Measurements from ENCODE around the gene SLC4A2. TPM values are rescaled to one million over a fixed set of nuclear protein-coding genes. Genes with fewer than 3 reads are reported as not detected.

Gene SLC4A2
- total RNA-seq, 4 donors from 2014 or later: 48.5 to 109 (median 69.0) TPM

GRCh38 chr7:151056283-151056665 lies 3.1 kb upstream of the SLC4A2 start:
- no peak for DNase-seq
- Histone ChIP-seq H3K9me3 (no peaks in the 10 kb centered on the region), H3K4me1 (peaks cover 30% of the 10 kb centered on the region in 2 donors), H3K36me3 (no peaks in the 10 kb centered on the region), H3K27me3 (no peaks in the 10 kb centered on the region), H3K4me3 (replicated peaks in 1 of 3) (no peak overlapping the region), H3K27ac (no peak overlapping the region)
- 88 to 93% methylated on average over 6 of the region's 6 CpGs for WGBS, 2 donors
- TF ChIP-seq, protein P1, sequence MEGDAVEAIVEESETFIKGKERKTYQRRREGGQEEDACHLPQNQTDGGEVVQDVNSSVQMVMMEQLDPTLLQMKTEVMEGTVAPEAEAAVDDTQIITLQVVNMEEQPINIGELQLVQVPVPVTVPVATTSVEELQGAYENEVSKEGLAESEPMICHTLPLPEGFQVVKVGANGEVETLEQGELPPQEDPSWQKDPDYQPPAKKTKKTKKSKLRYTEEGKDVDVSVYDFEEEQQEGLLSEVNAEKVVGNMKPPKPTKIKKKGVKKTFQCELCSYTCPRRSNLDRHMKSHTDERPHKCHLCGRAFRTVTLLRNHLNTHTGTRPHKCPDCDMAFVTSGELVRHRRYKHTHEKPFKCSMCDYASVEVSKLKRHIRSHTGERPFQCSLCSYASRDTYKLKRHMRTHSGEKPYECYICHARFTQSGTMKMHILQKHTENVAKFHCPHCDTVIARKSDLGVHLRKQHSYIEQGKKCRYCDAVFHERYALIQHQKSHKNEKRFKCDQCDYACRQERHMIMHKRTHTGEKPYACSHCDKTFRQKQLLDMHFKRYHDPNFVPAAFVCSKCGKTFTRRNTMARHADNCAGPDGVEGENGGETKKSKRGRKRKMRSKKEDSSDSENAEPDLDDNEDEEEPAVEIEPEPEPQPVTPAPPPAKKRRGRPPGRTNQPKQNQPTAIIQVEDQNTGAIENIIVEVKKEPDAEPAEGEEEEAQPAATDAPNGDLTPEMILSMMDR (IDR thresholded peaks at IDR 0.05): no peak
- no peak for TF ChIP-seq POLR2A (IDR thresholded peaks at IDR 0.05)
- intact Hi-C loops (cut with DNase I): no loop called here

DNA sequence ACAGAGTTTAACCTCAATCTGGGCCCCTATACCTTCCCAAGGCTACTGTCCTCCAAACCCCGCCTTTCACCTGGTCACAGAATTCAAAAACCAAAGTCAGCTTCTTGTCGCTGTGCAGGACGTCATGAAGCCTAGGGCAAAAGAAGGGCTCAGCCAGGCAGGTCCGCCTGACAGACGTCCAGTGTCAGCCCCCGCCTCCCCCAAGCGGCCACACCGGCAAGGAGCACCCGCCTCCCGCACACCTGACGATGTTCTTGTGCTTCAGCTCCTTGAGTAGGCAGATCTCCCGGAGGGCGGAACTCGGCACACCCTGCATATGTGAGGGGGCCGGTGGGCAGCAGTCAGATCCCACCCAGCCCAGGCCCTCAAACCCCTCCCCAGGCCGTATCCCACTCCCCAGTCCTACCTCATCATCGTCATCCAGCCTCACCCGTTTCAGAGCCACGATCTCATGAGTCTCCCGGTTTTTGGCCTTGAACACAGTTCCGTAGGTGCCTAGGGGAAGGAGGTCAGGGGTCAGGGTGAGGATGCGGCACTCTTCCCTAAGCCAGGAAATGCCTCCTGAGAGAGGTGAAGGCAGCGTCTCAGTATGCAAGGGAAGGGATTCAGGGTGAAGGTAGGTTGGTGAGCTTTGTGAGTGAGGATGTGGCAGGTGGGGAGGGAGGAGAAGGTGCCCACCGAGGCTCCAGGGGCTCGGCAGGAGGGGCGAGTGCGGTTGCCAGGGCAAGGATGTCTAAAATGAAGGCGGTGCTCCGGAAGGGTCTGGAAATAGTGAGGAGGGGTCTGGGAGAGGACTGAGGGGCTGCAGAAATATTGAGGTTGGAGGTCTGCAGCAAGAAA lies 2.5 kb upstream of the SLC4A2 start:
- peak overlapping the region in 2 of 3 donors; percentile 31 to 57 for H3K4me3 ChIP-seq (replicated peaks in 1 of 3)
- WGBS, 2 donors: 22 to 26% methylated on average over 16 to 23 of the region's 29 CpGs
- intact Hi-C loops (cut with DNase I): no loop called here
- no peak overlapping the region for H3K27ac ChIP-seq
- H3K4me1 ChIP-seq: peaks cover 35 to 36% of the 10 kb centered on the region in 2 donors
- no peaks in the 10 kb centered on the region for H3K9me3 ChIP-seq
- no peak for TF ChIP-seq POLR2A (IDR thresholded peaks at IDR 0.05)
- TF ChIP-seq, protein P1 (IDR thresholded peaks at IDR 0.05): no peak
- peak; percentile 19 to 35 for DNase-seq
- no peaks in the 10 kb centered on the region for H3K27me3 ChIP-seq
- no peaks in the 10 kb centered on the region for H3K36me3 ChIP-seq

DNA sequence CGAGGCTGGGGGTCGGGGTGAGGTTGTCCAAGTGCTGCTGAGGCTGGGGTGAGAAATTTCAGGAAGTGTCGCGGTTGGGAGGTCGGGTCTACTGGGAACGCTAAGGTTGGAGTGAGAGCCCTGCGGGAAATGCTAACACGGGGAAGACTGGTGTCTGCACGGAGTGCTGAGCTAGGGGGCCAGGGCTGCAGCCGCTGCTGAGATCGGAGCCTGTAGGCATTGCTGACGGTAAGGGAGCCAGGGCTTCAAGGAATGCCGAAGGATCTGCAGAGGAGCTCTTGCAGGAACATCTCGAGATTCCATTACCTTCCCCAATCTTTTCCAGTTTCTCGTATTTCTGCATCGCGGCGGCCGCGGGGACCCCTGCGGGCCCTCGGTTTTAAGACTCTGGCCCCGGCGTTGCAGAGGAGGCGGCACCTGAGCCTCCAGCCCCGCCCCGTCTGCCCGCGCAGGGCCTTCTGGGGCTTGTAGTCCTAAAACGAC lies 1.8 kb upstream of the SLC4A2 start, which contains the start of gene CDK5:
Gene CDK5 (minus strand): TSS at position 392 of the 483 bp plus-strand sequence. CDS start 49 bp downstream, at position 343.
- Histone ChIP-seq H3K27me3 (no peaks in the 10 kb centered on the region), H3K36me3 (no peaks in the 10 kb centered on the region), H3K4me3 (replicated peaks in 1 of 3) (peak within 1 kb of the TSS; percentile 31 to 91 (median 57)), H3K4me1 (peaks cover 35 to 42% of the 10 kb centered on the region in 2 donors), H3K9me3 (no peaks in the 10 kb centered on the region), H3K27ac (peak within 1 kb of the TSS; percentile 88 to 98 (median 92))
- WGBS, 2 donors: 0 to 1% methylated on average over 24 to 30 of the region's 30 CpGs
- intact Hi-C loops (cut with DNase I): no loop called here
- TF ChIP-seq, protein P1 (IDR thresholded peaks at IDR 0.05): no peak
- TF ChIP-seq POLR2A (IDR thresholded peaks at IDR 0.05): no peak
- no peak for DNase-seq

- WGBS, 2 donors: 1% methylated on average over 39 of the region's 46 CpGs
- Histone ChIP-seq H3K27ac (peak overlapping the region; percentile 88 to 98 (median 92)), H3K9me3 (no peaks in the 10 kb centered on the region), H3K36me3 (no peaks in the 10 kb centered on the region), H3K27me3 (no peaks in the 10 kb centered on the region), H3K4me3 (replicated peaks in 1 of 3) (peak overlapping the region in 1 of 3 donors; percentile 57), H3K4me1 (peaks cover 35 to 46% of the 10 kb centered on the region in 2 donors)
- TF ChIP-seq, protein P1 (IDR thresholded peaks at IDR 0.05): no peak
- peak in 1 of 2 donors; percentile 92 for TF ChIP-seq POLR2A (IDR thresholded peaks at IDR 0.05)
- peak; percentile 99 to 100 for DNase-seq
- intact Hi-C loops (cut with DNase I): no loop called here
Measured at GRCh38 chr7:151057989-151058780, 1.2 kb upstream of the SLC4A2 start.
